Karpas-422 (cell line): ENCODE results near the gene ONECUT2. TPM values are rescaled to one million over a fixed set of nuclear protein-coding genes. Genes with fewer than 3 reads are reported as not detected.

ENCODE experiments used
- DNase-seq: peaks from one replicate; pipeline ENCODE4 v3.0.0-alpha.2; 2015
- H2AFZ ChIP-seq: fragments of 200-600 bp; sonication (generic); 2 replicates; pipeline ENCODE4 v1.6.1; 2014; ENCODE audit warnings: antibody characterized with exemption, low read length, mixed read lengths
- H3K27ac ChIP-seq: fragments of 200-600 bp; sonication (generic); 2 replicates; pipeline ENCODE4 v1.5.1; 2014; ENCODE audit warnings: mild to moderate bottlenecking, low read length, moderate library complexity
- H3K27me3 ChIP-seq: fragments of 200-600 bp; sonication (generic); 2 replicates; pipeline ENCODE4 v1.6.1; 2014; ENCODE audit warnings: low read length, mixed read lengths
- H3K36me3 ChIP-seq: fragments of 200-600 bp; sonication (generic); 2 replicates; pipeline ENCODE4 v1.6.1; 2014; ENCODE audit warnings: low read length, mixed read lengths; ENCODE audit not compliant: insufficient read depth
- H3K4me1 ChIP-seq: fragments of 200-600 bp; sonication (generic); 2 replicates; pipeline ENCODE4 v1.6.1; 2014; ENCODE audit warnings: mild to moderate bottlenecking, low read length, mixed read lengths
- H3K4me2 ChIP-seq: fragments of 200-600 bp; sonication (generic); 2 replicates; pipeline ENCODE4 v1.6.1; 2014; ENCODE audit warnings: low read length, low read depth, mild to moderate bottlenecking; ENCODE audit not compliant: poor library complexity, severe bottlenecking
- H3K4me3 ChIP-seq: fragments of 200-600 bp; sonication (generic); 2 replicates; pipeline ENCODE4 v1.5.1; 2014; ENCODE audit warnings: mild to moderate bottlenecking, antibody characterized with exemption, low read length, mixed read lengths
- H3K79me2 ChIP-seq: fragments of 200-600 bp; sonication (generic); 2 replicates; pipeline ENCODE4 v1.6.1; 2014; ENCODE audit warnings: mild to moderate bottlenecking, low read length, mixed read lengths
- H3K9ac ChIP-seq: fragments of 200-600 bp; sonication (generic); 2 replicates; pipeline ENCODE4 v1.6.0; 2014; ENCODE audit warnings: low read length
- H3K9me2 ChIP-seq: fragments of 200-600 bp; sonication (generic), shearing (Covaris generic); replicated peaks from 2 replicates; pipeline ENCODE4 v1.6.0; 2014; ENCODE audit warnings: mild to moderate bottlenecking, low read length, moderate library complexity; ENCODE audit not compliant: insufficient read depth
- H3K9me3 ChIP-seq: fragments of 300-700, 200-600 bp; sonication (generic); 2 replicates; pipeline ENCODE4 v1.6.1; 2014; ENCODE audit warnings: low read length, mixed read lengths
- H4K20me1 ChIP-seq: fragments of 200-600 bp; sonication (generic); 2 replicates; pipeline ENCODE4 v1.6.1; 2014; ENCODE audit warnings: mild to moderate bottlenecking, antibody characterized with exemption, low read length, low read depth; ENCODE audit not compliant: insufficient read depth
- total RNA-seq: library from RNA; depleted of rRNA; stranded (reverse); fragments of >200 nt; shearing (Covaris generic); gene quantifications from 2 replicates; pipeline ENCODE4 v1.2.3, GENCODE V29; 2014; ENCODE audit warnings: low replicate concordance; rRNA removed

The ONECUT2 gene
- total RNA-seq, 1 experiment from 2014 or later = not detected

DNA sequence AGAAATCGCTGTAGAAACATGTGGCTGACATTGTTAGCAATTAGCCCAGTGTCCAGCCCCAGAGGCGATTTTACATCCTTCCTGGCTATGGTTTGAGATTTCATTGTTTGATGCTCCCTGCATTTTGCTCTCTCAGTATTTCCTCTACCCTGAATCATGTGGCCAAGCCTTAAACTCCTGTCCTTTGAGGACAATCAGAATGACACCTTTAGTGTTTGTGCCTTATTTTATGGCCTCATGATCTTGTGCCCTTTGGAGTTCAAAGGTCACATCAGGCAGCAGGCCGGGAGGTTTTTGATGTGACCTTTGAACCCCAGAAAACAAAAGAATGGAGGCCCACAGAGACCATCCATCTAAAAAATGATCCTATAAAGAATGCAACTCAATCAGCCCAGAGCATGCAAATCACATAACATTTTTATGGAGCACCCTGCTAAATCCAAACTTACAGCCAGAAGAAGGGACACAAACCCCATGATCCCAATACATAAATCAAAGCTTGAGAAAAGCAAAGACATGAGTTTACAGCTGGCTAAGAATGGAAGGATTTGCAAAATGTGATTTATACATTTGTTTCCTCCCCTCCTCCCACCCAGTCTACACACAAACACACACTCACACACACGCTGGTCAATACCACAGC is 98.8 kb downstream of the ONECUT2 start:
- no peaks in the 10 kb centered on the region for H3K9me2 ChIP-seq
- no peaks in the 10 kb centered on the region for H3K36me3 ChIP-seq
- no peak overlapping the region for H3K4me3 ChIP-seq
- H2AFZ ChIP-seq = no peak overlapping the region
- no peaks in the 10 kb centered on the region for H3K9me3 ChIP-seq
- DNase-seq = no peak
- H3K27me3 ChIP-seq = 0 out of 2 replicates have a peak, but pooled peaks cover 3% of the 10 kb centered on the region
- no peaks in the 10 kb centered on the region for H4K20me1 ChIP-seq
- no peaks in the 10 kb centered on the region for H3K79me2 ChIP-seq
- H3K4me1 ChIP-seq = no peaks in the 10 kb centered on the region
- H3K27ac ChIP-seq = no peak overlapping the region
- no peak overlapping the region for H3K4me2 ChIP-seq
- no peak overlapping the region for H3K9ac ChIP-seq

DNA sequence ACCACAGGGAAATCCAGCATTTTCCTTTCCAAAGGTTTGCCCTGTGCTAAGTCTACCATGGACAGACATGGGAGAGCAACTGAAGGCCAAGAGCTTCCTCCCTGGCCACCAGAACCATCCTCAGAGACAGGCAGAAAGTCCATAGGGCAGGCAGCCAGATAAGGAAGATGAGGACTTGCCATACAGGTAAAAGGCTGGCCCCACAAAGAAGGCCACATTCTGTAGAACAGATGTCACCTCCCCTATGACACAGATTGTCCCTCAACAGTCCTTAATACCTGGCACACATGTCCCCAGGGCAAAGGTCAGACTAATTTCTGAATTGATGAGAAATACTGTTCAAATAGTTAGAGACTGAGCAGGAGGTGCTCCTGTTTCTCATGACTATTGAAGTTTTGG is 99.3 kb downstream of the ONECUT2 start:
- no peak overlapping the region for H3K27ac ChIP-seq
- H3K27me3 ChIP-seq = 0 out of 2 replicates have a peak, but pooled peaks cover 3% of the 10 kb centered on the region
- no peaks in the 10 kb centered on the region for H3K9me3 ChIP-seq
- no peak for DNase-seq
- no peaks in the 10 kb centered on the region for H3K79me2 ChIP-seq
- no peak overlapping the region for H2AFZ ChIP-seq
- no peaks in the 10 kb centered on the region for H4K20me1 ChIP-seq
- no peak overlapping the region for H3K9ac ChIP-seq
- no peak overlapping the region for H3K4me2 ChIP-seq
- H3K36me3 ChIP-seq = no peaks in the 10 kb centered on the region
- H3K4me3 ChIP-seq = no peak overlapping the region
- no peaks in the 10 kb centered on the region for H3K4me1 ChIP-seq
- H3K9me2 ChIP-seq = no peaks in the 10 kb centered on the region

- H3K4me3 ChIP-seq = no peak overlapping the region
- no peak overlapping the region for H2AFZ ChIP-seq
- H3K9me3 ChIP-seq = no peaks in the 10 kb centered on the region
- no peak overlapping the region for H3K27ac ChIP-seq
- H3K9ac ChIP-seq = no peak overlapping the region
- H3K4me2 ChIP-seq = no peak overlapping the region
- DNase-seq = no peak
- H4K20me1 ChIP-seq = no peaks in the 10 kb centered on the region
- no peaks in the 10 kb centered on the region for H3K9me2 ChIP-seq
- H3K27me3 ChIP-seq = 0 out of 2 replicates have a peak, but pooled peaks cover 3% of the 10 kb centered on the region
- H3K36me3 ChIP-seq = no peaks in the 10 kb centered on the region
- H3K79me2 ChIP-seq = no peaks in the 10 kb centered on the region
- no peaks in the 10 kb centered on the region for H3K4me1 ChIP-seq
Measured at GRCh38 chr18:57538614-57539013, 103.4 kb downstream of the ONECUT2 start.

DNA sequence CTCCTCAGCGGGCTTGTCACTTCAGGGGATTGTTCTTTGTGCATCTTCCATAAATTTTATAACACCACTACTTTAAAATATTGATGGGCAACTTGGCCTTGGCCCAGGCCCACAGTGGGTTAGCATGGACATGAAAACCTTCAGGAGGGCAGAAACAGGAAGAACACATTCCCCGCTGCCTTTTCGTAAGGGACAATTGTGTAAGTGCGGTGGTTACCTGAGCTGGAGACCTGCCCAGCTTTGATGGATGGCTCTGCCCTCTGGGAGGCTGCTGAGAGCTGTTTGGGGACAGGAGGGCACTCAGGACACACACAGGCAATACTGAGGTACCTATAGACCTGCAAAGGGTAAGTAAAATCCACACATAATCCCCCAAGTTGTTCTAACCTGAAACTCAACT is 104.5 kb downstream of the ONECUT2 start:
- H3K27ac ChIP-seq = no peak overlapping the region
- H3K36me3 ChIP-seq = no peaks in the 10 kb centered on the region
- no peaks in the 10 kb centered on the region for H3K4me1 ChIP-seq
- DNase-seq = no peak
- H3K27me3 ChIP-seq = no peaks in the 10 kb centered on the region
- no peaks in the 10 kb centered on the region for H3K9me3 ChIP-seq
- H3K9ac ChIP-seq = no peak overlapping the region
- no peak overlapping the region for H3K4me2 ChIP-seq
- H3K79me2 ChIP-seq = no peaks in the 10 kb centered on the region
- no peak overlapping the region for H3K4me3 ChIP-seq
- no peak overlapping the region for H2AFZ ChIP-seq
- H4K20me1 ChIP-seq = no peaks in the 10 kb centered on the region
- H3K9me2 ChIP-seq = no peaks in the 10 kb centered on the region

Other genes starting within 250 kb of the ONECUT2 start
- gene ST8SIA3, start 82.8 kb upstream of the ONECUT2 start, total RNA-seq = not detected in 2 replicates
- gene FECH, start 151.3 kb downstream of the ONECUT2 start, total RNA-seq = 18.8 and 30.4 TPM in 2 replicates
- gene NARS1, start 186.5 kb downstream of the ONECUT2 start, total RNA-seq = 125 and 143 TPM in 2 replicates